HG02588 (cell line): Measurements from ENCODE around the gene FAM83D.
"Not testable (repeated sequence)": the region's sequence is repeated elsewhere in the genome, so short reads cannot be mapped to it uniquely, and the experiment has no call there.

Experiments
- ATAC-seq: cut with Tn5 transposase; IDR thresholded peaks from one replicate; pipeline ENCODE4 v1.9.1; 2021; ENCODE audit warnings: mild to moderate bottlenecking, moderate library complexity; ENCODE audit not compliant: unreplicated experiment

Gene FAM83D

DNA sequence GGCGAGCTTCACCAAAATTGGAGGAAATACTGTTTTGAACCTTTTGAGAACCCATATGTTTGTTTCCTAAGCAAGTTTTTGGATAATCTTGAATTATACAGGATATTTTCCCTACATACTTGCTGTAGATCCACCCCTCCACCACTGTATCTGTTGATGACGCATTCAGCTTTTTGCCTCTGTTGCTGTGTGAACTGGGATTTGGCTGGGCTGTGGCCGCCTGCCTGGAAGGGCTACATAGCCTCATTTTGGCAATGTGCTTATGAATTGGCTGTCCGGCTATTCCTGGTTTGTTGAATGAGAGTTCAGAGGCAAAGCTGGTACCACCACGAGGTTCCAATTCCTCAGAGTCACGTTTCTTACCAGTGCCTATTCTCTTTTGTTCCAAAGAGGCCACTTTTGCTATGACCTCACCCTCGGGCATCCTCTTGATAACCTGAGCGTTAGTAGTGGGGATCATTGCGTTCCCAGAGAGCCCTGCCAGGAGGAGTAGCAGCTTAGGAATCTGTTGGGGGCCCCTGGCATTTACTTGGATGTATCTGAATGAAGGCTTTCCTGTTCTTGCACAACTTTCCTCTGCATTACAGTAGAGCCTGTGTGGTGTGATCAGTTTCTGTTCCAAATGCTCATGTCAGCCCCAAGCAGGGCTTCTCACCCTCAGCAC, 6.4 kb downstream of the FAM83D start:
- no peak for ATAC-seq

DNA sequence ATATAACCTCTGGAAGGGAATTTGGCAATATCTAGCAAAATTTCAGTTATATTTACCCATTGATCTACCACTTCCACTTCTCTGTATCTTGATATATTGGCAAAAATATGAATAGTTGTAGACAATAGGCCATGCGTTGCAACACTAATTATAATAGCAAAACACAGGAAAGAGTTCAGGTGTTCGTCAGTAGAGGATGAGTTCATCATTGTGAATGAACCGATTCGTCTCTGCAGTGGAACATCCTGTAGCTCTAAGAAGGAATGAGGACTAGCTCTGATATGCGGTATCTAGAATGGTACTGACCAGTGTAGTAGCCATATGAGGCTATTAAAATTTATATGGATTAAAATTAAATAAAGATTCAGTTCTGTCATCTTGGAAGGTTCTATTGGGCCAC, 8.3 kb downstream of the FAM83D start:
- ATAC-seq = no peak

DNA sequence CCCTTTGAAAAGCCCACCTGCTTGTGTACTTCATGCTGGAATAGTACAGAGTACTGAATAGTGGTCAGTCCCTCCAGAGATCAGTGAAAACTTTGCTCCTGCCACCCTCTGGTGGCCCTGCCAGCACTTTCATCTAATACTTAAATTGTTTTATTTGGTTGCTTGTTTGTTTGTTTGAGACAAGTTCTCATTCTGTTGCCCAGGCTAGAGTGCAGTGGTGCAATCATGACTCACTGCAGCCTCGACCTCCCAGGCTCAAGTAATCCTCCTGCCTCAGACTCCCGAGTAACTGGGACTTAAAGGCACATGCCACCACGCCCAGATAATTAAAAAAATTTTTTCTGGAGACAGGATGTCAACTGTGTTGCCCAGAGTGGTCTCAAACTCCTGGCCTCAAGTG, 9.1 kb downstream of the FAM83D start:
- ATAC-seq = no peak

GRCh38 chr20:38935967-38936407, 9.8 kb downstream of the FAM83D start:
- no peak for ATAC-seq

- ATAC-seq = no peak
Measured at GRCh38 chr20:38937000-38937399, 10.8 kb downstream of the FAM83D start.

GRCh38 chr20:38937978-38938473, 11.8 kb downstream of the FAM83D start:
- no peak for ATAC-seq

- ATAC-seq = no peak
Measured at GRCh38 chr20:38939686-38940085, 13.5 kb downstream of the FAM83D start.

DNA sequence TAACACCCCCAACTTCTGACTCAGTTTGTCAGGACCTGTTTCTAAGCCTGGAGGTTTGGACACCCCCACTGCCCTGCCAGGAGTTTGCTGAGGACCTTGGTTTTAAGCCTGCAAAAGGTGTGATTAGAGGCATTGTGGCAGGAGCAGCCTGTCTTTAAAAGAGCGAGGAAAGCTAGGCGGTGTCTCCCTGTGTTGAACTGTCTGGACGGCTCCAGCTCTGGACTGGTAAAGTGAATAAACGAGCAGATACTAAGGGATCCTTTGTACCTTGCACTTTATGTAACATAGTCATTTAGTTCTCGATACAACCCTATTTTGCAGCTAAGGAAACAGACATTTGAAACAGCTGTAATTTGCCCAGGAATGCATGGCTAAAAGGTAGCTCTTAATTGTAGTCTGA, 14.4 kb downstream of the FAM83D start:
- ATAC-seq = no peak

DNA sequence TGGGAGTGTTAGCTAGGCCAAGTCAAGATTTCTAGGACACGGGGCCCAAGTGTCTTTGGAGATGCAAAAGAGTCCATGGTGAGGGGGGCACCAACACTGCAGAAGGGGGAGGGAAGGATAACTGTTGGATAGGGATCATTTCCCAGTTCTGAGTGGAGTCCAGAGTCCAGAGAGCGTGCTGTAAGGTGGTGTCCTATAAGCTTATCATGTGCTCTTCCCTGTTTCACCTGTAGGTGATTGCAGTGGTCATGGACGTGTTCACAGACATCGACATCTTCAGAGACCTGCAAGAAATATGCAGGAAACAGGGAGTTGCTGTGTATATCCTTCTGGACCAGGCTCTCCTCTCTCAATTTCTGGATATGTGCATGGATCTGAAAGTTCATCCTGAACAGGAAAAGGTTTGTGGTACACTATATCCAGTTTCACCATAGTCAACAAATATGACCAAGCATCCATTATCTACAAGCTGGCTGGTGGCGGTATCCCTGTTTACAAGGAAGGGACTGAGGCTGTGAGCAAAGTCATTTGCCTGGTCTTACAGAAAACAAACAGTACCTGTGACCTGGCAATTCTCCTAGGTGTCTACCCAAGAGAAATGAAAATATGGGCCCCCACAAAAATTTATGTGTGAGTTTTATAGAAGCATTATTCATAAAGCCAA, 15.6 kb downstream of the FAM83D start:
- no peak for ATAC-seq

DNA sequence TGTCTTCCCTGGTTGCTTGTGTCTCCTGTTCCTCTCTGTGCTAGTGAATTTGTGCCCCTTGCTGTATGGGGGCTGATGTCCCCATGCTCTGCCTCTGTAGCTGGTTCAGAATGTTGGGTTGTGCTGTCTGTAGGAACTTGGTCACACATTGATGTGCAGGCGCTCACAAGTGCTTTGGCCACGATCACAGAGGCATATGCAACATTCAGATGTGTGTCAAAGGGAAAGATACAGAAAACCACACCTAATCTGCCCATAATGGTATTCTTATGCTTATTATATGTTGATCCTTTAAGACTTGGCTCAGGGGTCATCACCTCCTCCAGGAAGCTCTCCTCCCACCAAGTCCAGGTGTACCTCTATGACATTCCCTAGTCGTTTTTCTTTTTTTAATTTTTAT, 18.8 kb downstream of the FAM83D start:
- no peak for ATAC-seq

DNA sequence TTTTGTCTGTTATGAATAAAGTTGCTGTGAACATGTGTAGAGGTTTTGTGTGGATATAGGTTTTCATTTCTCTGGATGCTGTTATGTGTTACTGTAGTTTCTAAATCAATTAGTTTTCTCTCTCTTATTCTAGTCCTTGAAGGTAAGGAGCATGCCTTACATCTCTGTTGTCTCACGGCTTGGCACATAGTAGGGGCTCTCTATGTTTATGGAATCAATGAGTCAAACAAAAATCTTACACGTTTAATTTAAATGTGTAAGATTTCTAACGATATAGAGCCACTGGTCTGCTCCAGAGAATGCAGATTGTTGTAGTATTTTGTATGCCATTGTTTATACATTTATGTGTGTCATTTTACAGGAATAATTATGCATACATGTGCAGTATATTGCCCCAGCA, 20.6 kb downstream of the FAM83D start:
- no peak for ATAC-seq

DNA sequence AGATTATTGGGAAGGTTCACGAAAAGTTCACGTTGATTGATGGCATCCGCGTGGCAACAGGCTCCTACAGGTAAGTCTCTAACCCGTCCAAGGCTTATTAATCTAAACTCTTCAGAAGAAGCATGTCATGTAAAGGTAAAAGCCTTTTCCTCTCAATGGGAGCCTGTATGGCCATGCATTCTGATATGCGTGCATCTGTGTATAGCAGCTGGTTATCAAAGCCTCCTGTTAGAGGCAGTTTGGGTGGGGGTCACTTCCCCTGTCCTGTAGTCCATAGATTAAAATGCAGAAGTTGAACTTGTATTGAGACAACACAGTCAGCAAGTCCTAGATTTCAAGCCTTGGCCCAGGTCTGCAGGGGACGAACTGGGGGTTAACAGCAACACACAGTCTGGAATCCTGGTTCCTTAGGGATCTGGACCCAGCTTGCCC, 21.7 kb downstream of the FAM83D start:
- ATAC-seq = no peak

GRCh38 chr20:38950254-38950653, 24.0 kb downstream of the FAM83D start:
- ATAC-seq = no peak

GRCh38 chr20:38951611-38952010, 25.4 kb downstream of the FAM83D start:
- ATAC-seq = no peak

GRCh38 chr20:38952153-38952552, 25.9 kb downstream of the FAM83D start:
- ATAC-seq = no peak

DNA sequence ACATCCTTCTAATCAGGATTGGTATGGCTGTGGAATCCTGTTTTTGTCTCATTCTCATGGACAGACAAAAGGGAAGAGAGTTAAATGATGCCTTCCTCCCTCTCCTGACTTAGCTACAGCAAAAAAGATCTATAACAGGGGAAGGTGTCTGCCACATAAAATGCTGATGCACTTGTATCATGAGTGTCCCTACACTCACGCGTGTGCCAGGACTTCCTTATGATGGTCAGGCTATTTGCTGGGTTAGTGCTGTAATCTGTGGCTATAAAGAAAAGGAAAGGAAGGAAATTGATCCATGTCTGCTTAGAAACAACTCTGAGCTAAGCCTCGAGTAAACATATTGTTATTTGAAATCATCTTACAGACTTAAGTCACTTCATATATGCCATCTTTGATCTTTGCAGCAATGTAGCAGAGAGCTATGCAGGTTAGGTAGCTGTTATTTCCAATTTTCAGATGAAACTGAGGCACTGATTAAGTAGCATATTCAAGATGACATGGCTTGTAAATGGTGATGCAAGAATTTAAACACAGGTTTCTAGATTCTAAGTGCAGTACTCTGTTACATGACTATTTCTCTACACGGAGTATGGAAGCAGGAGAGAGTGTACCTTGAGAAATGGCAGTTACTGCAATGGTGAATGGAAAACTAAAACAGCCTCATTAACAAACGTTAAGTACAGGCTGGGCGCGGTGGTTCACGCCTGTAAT, 27.6 kb downstream of the FAM83D start:
- ATAC-seq = no peak

DNA sequence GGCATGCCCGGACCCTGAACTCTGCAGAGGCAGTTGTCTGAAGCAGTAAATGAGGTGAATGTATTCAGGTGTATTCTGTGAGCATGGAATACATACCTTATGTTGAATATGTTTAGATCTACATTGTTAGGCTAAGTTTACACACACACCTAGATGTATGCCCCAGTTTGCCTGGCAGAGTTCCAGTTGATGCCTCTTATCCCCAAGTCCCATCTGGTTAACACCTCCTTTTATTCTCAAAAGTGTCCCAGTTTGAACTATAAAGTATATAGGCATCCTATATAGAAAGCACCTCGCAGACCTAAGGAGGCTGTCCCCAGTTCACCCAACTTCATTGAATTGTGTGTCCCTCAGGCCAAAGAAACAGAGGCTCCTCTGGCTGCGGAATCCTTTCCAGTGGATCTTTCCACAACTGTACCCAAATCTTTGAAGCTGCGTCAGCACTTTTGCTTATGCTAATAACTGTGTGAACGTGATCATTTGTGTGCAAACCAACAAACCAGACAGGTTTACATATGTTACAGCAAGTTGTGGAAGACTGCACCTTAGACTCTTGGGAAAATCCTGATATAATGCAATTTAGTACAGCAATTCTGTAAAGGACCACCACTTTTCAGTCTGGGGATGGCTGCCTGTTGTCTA, 31.1 kb downstream of the FAM83D start:
- ATAC-seq = no peak

DNA sequence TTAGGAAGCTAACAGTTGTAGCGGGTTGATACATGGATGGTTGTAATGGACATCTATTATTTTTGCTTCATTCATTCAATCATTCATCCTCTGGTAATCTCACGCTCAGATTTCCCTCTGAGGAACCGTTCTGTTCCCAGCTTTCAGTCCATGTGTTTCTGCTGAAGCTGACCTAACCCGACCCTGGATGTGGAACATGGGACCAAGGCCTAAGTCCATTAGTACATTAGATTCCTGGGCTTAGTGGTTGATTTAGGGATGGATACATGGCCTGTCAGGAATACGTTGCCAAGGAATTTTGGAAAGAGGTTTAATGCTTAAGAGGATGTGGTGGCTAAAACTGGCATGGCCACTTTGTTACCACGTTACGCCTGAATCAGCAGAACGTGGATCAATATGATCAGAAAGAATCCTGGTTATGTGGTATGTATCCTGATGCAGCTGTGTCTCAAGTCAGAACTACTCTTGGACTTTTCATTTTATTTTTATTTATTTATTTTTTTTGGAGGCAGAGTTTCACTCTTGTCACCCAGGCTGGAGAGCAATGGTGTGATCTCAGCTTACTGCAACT, 31.8 kb downstream of the FAM83D start:
- no peak for ATAC-seq

- ATAC-seq = not testable (repeated sequence)
Measured at GRCh38 chr20:38960187-38960687, 34.0 kb downstream of the FAM83D start.

DNA sequence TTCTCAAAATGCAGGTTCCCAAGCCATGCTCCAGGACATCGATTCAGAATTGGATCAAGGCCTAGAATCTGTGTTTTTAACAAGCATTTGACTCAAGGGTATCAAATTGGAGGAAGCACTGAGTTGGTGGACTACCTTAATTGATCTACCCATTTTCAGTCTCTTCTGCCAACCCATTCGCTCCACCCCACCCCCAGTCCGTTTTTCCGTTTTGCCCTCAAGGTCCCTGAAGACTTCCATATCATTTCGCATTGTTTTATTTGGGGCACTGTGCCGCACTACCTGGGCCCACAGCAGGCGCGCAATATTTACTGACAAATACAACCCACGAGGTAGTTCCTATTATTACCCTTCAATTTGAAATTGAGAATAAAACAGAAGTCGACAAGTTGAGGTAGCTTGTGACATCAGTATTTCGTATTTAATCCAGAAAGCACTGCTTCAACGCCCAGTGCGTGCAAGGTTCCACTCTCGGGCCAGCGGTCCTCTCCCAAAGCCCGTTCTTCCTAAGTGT, 35.4 kb downstream of the FAM83D start:
- no peak for ATAC-seq
